Right forelimb (tissue), 1 donor: ENCODE data around the gene GIT2.
"Not testable (repeated sequence)": the region's sequence is repeated elsewhere in the genome, so short reads cannot be mapped to it uniquely, and the experiment has no call there.

Experiments
- DNase-seq: peaks from one replicate; pipeline ENCODE4 v3.0.0-alpha.2; 2018

GIT2 gene

DNA sequence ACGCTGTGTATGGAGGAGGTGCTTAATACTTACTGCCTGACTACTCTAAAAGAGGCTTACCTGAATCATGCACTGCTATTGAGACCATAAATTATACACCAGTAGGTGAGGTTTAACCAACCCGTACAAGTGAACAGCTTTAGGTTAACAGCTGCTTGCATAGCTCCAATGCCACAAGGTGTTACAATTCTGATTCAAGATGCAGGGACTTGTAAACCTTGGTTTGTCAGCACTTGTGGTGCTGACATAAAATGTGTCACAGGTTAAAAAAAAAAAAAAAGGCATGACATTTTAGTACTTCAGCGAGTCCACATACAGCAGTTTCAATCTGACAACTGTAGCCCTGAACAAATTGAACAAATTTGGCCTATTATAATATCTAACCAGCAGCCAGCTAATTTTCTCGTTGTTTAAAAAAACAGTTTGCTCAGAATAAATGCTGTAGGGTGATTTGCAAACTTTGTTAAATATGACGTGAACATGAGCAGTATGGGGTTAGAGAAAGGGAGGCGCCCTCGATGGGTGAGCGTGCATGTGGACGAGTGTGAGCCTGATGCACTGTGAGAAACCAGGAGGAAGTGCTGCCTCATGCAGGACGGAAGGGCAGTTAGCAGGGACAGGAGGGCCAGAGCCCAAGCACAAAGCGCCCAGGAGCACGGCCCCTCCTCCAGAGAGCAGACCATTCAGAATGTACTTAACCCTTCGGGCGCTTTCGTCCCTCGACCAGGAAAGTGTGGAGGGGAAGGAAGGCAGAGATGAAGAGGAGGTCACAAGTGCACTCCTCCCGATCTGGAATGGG is 51.4 kb downstream of the GIT2 start:
- DNase-seq = no peak

DNA sequence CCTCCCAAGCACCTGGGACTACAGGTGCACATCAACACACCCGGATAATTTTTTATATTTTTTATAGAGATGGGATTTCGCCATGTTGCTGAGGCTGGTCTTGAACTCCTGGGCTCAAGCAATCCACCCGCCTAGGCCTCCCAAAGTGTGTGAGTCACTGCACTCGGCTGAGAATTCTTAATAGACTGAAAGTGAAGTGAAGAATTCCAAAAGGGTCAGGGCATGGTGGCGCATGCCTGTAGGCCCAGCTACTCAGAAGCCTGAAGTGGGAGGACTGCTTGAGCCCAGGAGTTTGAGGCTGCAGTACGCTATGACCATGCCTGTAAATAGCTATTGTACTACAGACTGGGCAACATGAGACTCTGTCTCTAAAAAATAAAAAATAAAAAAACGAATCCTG is 52.4 kb downstream of the GIT2 start:
- DNase-seq = no peak

DNA sequence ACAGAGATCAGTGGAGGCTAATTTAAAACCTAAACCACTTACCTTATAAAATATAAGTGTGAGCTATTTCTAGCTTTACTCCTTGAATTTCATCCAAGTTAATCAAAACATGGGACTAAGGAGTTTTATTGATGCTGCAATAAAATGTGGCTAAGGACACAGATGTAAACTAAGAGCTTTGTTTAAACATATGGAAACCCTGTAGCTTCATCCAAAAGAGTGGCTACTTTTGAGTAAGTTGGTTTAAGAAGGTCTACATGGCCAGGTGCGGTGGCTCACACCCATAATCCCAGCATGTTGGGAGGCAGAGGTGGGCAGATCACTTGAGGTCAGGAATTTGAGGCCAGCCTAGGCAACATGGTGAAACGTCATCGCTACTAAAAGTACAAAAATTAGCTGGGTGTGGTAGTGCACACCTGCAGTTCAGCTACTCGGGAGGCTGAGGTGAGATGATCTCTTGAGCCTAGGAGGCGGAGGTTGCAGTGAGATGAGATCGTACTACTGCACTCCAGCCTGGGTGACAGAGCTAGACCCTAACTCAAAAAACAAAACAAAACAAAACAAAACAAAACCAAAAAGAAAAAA is 55.7 kb downstream of the GIT2 start:
- no peak for DNase-seq

DNA sequence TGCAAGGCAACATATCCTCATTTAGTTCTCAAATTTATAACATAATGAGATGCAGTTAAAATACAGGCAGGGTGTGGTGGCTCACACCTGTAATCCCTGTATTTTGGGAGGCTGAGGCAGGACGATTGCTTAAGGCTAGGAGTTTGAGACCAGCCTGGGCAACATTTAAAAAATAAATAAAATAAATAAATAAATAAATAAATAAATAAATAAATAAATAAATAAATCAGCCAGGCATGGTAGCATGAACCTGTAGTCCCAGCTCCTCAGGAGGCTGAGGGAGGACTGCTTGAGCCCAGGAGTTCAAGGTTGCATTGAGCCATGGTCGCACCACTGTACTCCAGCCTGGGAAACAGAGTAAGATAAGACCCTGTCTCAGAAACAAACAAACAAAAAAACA is 56.7 kb downstream of the GIT2 start:
- no peak for DNase-seq

DNA sequence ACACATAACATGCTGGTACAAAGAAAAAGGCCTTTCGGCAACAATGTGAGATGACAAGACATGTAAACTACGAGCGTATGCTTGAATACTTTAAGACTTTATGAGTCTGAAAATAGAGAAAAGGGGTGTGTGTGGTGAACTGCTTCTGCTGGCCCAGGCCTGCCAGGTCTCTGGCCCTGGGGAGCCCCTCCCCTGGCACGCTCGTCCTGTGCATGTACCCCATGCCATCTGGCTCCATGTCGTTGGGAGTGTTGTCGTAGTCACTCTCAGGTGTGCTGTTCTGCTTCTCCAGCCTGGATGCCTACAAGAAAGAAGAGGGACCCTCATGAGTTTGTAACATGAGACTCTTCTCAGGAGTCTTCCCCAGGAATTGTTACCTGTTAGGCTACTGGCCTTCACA is 57.2 kb downstream of the GIT2 start:
- no peak for DNase-seq

DNA sequence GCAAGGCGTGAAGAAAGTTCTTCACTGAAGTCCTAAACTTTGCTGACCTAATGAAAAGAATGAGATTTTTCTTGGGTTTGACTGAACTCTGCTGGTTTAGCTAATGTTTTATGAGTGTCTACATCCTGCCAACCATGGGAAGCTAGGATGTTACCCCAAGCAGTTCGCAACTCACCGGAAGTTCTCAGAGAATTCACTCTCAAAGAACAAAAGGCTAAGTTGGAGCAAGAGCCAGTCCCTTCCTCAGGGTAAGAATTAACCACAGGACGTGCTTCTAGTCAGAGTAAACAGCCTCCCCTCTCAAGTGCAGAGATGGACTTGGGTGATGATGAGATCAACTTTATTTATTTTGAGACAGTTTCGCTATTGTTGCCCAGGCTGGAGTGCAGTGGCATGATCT is 58.8 kb downstream of the GIT2 start:
- no peak for DNase-seq

DNA sequence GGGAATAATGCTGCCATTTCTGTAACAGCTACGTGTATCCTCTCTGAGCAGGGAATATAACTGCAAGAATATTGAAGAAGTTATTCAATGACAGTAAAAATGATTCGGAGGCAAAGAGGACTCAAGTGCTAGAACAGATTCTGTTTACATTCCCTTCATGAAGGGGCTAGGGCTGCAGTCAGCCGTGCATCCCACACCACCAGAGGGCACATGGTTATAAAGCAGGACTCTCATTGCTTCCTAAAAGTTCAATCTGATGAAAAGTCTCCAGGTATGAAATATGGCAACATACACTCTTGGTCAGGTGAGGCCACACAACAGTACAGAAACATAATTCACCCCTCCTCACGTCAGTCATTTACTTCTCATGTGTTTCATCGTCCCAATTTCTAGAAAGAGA is 62.1 kb downstream of the GIT2 start:
- DNase-seq = no peak

DNA sequence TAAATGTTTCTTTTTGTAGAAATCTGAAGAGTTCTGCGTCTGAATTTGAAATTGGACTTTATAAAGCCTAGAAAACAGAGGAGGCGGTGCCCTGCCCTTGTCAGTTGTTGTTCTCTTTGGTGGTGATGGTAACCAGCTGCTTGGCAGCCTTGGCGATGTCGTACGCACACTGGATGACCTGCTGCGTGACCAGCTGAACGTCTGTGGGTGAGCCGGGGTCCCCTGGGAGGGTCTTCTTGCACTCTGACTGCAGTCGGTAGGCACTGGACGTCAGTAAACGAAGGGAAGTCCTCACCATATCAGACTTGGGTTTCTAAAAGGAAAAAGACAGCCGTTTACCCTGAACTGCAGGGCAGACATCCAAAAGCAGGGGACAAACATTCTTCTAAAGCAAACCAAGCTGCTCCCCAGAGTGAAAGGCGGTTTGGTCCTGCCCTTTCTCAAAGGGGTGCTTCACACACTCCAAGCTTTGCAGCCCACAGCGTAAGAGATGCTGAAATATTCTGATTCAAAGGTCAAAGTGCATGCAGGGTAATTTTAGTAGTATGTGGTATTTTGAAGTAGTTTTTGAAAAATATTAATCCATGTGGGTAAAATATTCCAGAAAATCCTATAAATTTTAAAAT is 63.2 kb downstream of the GIT2 start:
- DNase-seq = no peak

DNA sequence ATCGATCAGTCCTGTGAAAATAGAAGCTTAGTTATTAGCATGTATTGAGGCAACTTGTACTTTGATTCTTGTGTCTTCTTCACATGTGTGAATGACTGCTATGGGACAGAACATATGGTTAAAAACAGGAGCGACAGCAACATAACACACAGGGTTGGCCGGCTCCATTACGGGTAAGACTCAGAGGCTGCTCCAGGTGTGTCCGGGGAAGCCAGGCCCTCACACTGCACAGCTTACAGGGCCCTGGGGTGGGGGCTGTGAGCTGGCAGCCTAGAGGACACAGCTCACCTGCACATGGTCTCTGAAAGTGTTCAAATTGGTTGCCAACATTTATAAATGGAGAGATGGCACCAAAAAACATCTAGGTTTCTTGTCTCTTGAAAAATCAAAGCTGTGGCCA is 65.0 kb downstream of the GIT2 start:
- DNase-seq = no peak

DNA sequence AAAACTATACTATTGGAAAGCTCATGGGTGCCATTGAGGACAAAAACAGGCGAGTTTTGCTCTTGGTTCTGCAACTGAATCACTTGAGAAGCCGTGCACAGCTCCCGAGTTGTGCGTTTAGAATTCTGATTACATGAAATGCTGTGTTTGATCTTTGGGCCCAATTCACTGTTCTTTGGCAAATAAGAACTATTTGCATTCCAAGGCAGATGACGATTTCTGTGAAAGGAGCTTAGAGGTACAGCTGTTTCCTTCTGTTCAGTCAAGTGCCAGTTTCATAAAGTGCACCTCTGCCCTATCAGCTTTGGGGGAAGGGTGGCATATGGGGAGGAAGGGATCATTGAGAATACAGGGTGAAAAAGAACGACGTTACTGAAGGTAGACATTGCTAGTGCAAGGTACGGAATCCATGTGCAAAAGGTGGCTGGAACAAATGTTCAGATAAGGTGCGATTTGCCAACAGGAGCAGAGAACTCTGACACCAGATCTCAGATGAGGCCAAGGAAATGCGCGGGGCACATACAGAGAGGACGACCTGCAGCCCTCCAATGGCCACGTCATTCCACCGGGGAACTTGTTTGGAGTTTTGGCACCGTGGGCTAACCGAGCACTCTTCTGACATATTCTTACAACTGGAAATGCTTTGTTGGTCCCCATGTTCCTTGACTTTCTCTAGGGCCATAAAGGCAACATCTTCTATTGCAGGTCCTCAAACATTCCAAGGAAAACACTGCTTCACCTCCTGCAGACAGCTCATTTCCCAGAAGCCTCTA is 66.0 kb downstream of the GIT2 start:
- DNase-seq = no peak

DNA sequence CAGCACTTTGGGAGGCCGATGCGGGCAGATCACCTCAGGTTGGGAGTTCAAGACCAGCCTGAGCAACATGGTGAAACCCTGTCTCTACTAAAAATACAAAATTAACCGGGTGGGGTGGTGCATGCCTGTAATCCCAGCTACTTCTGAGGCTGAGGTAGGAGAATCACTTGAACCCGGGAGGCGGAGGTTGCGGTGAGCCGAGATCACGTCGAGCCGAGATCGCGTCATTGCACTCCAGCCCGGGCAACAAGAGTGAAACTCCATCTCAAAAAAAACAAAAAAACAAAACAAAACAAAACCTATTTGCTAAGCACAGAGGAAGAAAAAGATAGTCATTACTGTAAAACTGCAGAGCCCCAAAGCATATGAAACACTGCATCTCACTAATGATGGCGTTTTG is 66.8 kb downstream of the GIT2 start:
- not testable (repeated sequence) for DNase-seq

DNA sequence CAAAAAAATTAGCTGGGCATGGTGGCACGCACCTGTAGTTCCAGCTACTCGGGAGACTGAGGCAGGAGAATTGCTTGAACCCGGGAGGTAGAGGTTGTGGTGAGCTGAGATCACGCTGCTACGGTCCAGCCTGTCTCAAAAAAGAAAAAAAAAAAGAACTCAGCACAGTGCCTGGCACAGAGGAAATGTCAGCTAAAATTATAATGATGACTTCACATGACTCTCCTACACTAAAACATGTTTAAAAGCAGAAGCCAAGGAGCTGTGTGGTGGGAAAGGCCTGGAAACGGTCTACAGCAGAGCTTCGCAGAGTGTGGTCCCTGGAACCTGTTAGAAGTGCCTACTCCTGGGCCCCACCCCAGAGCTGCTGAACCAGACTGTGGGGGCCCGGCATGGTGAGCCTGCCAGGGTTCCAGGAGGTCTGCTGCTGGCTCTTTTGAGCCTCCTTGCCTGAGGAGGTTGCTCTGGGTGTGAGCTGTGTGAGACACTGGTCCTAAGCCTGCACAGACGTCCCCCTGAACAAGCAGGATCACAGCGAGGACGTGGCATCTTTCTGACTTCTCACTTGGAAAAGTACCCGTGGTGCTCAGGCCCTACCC is 68.0 kb downstream of the GIT2 start:
- DNase-seq = no peak

DNA sequence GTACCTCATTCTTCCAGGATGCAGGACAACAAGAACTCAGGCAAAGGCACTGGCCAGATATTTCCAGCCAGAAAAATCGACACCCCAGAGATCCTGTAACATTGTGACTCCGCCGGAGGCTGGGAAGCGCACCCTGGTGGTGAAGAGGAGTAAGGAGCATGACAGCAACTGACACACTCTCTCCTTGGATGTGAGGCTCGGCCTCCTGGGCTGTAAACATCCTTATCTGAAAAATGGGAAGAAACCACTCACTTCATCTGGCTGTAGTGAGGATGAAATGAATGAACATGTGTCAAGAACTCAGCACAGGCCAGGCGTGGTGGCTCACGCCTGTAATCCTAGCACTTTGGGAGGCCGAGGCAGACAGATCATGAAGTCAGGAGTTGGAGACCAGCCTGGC is 68.5 kb downstream of the GIT2 start:
- no peak for DNase-seq

DNA sequence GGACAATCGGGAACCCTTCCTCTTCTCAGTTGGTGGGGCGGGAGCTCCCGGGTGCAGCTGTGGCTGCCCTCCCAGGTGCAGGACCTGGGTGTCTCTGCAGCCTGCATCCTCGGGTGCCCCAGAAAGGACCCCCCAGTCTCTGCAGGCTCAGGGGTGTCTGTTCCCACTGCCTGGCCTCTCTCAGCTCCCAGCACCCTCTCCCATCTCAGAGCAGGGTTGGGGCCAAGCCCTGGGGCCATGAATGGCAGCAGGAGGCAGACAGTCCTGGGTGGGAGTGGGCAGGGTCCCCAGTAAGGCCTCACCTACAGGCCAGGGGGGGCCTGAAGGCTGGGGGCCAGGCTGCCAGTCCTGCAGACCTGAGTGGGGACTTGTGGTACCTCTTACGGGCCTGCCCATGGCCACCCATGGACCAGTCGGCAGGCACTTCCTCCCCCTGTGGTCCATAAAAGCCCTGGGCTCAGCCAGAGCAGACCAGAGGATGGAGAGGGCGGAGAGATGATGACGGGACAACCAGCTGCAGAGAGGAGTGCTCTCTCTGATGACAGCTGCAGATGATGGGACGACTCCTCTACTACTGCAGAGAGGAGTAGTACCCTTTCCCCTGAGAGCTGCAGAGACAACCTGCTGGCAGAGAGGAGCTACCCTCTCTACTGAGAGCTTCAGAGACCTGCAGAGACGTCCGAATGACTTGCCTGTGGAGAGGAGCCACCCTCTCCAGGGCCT is 69.5 kb downstream of the GIT2 start:
- no peak for DNase-seq

DNA sequence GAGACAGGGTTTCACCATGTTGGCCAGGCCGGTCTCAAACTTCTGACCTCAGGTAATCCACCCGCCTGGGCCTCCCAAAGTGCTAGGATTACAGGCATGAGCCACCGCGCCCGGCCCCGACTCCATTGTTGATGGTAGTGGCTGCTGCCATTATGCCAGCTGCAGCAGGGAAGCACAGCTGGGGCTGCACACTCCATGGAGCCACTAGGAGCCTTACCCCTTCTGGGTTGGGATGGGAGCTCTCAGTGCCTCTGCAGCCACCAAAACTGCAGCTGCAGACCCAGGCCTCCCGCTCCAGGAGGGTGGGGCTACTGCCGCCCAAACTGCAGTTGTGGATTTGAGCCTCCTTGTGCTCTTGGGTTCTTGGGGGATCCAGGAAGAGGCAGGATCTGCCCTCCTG is 70.2 kb downstream of the GIT2 start:
- DNase-seq = no peak

DNA sequence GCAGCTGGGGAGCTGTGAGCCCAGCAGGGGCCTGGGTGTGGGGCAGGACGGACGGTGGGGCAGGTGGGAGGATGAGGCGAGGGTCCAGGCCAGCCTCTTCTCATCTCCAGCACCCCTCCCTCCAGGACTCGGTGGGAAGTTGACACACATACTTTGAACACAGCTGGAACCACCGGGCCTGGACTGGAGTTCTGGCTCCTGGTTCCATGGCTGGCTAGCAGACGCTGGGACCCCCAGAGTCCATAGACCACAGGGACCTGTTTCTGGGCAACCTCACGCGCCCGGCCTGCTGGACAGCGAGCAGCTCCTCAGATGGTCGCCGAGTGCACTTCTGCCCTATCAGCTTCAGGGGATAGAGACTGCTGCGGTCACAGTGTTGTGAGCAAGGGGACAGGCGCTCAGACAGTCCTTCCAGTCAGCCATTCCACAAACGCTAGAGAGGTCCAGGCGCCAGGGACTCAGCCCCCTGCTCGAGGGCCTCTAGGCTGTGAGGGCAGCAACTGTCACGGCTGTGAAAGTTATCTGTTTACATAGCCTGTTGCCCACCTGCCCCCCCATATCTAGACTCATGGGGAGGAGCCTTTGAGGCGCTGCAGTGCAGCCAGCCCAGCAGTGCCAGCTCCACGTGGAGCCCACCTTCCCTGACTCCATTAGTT is 70.9 kb downstream of the GIT2 start:
- DNase-seq = no peak

DNA sequence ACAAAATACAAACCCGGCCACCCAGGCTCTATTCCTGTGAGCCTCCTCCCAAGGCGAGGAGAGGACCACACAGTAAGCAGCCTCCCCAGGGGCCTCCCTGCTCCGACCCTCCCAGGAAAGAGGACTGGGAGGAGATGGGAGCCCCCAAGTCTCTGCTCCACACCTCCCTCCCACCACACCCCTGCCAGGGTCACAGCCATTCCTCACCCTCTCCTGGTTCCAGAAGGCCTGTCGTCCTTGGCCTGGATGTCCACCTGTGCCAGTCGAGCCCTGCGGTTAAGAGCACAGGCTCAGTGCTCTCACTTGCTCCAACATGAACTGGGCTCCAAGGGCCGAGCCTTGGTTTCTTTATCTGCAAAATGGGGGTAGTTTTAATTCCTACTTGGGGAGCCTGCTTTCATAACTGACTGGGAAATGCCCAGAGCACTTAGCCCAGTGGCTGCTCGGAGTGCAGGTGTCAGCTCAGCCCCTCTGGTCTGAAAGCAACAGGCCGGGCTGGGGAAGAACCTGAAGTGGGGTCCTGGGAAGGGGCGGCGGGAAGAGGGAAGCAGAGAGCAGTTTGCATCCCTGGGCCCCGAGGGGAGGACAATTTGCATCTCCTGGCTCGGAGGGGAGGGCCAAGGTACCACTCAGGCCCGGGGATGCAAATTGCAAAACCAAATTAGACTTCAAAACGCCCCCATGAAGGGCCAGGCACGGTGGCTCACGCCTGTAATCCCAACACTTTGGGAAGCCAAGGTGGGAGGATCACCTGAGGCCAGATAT is 72.5 kb downstream of the GIT2 start:
- no peak for DNase-seq

DNA sequence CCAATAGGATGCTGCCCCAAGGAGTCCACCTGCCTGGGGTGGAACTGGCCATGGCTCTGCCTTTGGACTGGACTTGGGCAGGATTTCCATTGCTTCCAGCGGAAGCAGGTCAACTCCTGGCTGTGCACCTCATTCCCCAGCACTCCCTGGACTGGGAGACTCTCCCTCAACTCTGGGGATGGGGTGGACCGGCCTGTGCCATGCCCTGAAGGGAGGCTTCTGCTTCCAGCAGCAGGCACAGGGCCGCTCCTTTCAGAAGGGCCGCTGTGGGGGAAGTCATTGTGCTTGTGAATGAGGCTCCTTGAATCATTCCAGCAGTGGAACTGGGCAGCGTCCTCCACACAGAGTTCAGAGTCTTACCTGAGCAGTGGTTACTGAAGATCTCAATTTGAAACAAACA is 73.1 kb downstream of the GIT2 start:
- DNase-seq = no peak

DNA sequence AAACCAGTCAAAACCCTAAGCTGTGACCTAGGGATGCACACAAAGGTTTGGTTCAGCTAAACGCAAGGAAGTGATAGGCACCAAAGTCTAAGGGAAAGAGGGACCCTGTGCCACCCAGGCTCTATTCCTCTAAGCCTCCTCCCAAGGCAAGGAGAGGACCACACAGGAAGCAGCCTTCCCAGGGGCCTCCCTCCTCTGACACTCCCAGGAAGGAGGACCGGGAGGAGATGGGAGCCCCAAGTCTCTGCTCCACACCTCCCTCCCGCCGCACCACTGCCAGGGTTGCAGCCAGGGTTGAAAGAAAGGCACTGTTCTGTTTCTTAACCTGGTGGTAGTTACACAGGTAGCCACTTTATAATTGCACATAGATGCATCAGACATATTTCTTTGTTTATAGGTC is 74.2 kb downstream of the GIT2 start:
- no peak for DNase-seq

DNA sequence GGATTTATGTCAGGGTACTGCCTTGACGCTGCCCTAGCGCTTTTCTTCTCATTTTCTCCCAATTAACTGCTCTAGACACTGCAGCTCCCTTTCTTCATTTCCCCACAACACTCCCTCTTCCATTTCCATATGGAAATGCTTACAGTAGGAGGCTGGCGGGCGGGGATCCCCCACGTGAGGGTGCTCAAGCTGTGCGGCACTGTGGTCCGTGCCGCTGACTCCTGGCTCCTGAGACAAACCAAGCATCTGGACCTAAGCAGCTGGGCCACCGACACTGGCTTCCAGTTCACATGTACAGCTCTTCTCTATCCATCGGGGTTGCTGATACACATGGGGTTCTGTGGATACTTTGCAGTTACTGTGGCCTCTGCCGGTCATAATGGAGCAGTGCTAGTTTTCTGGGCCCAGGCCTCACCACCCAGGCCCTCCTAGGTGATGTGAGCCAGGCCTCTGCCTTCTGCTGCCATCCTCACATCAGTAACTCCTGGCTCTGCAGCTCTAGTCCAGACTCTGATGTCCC is 75.8 kb downstream of the GIT2 start:
- DNase-seq = no peak

DNA sequence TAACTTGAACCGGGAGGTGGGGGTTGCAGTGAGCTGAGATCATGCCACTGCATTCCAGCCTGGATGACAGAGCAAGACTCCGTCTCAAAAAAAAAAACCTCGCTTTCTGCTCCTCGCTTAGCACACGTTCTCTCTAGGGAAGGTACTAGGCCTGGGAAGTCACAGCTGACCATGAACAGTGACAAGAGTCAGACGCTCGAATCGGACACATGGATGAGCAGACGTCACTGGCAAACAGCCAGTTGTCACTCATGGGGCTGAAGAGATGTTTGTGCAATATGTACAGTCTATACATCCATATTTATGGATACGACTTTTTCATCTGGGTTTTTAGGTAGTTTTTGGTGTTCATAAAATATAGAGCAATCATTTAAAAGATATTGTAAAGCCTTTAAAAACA is 76.7 kb downstream of the GIT2 start:
- no peak for DNase-seq
